ENCODE data around the gene CADPS.

- TF ChIP-seq CTCF (conservative IDR thresholded peaks at IDR 0.05), result no peak
- no peak for TF ChIP-seq ZFX (IDR thresholded peaks at IDR 0.05)
Observed at GRCh38 chr3:62795978-62796657, 79.1 kb downstream of the CADPS start.
